ENCODE measurements around the gene PHRF1. TPM values are rescaled to one million over a fixed set of nuclear protein-coding genes. Genes with fewer than 3 reads are reported as not detected.

PHRF1 gene
- total and polyA plus RNA-seq, 9 of the 15 experiments (the other 6 are each of a cell fraction or from before 2014, with no cell fraction given), result 0.07 to 37.2 (median 7.7) TPM

GRCh38 chr11:628056-628455, 51.8 kb downstream of the PHRF1 start:
- no peak for DNase-seq (ENCODE audit: extremely low read depth in 1 of 4, low spot score in 3 of 4)
- FAIRE-seq, result no peak
- H3K9me3 ChIP-seq (replicated peaks; ENCODE audit: control insufficient read depth, insufficient read depth, low read depth, low read length), result no peaks in the 10 kb centered on the region
- H3K9ac ChIP-seq (ENCODE audit: insufficient read depth in 1 of 2, low read depth in 2 of 2, low read length in 2 of 2), result no peak overlapping the region
- intact Hi-C loops (cut with micrococcal nuclease) (no loop called here), in situ Hi-C loops (cut with MboI) (no loop called here)
- no peak overlapping the region for H3K4me2 ChIP-seq (ENCODE audit: insufficient read depth, low read length)
- no peaks in the 10 kb centered on the region for H3K79me2 ChIP-seq (ENCODE audit: control insufficient read depth, insufficient read depth, low read length)
- no peaks in the 10 kb centered on the region for H3K9me1 ChIP-seq (ENCODE audit: control insufficient read depth, insufficient read depth, low read length)
- no peak overlapping the region for H2AFZ ChIP-seq (ENCODE audit: low read depth, low read length)
- ChIA-PET POLR2A (no interaction called here), CTCF (ENCODE audit: low intra/inter-chr PET ratio) (no interaction called here)
- no peaks in the 10 kb centered on the region for H3K27me3 ChIP-seq (ENCODE audit: control insufficient read depth in 2 of 2, insufficient read depth in 2 of 2, low read length in 2 of 2)
- no peak overlapping the region for H3K4me3 ChIP-seq
- H3K27ac ChIP-seq (ENCODE audit: extremely low read depth, low read depth, low read length), result peak overlapping the region; percentile 49; the same call in 2 of the 3 replicates
- peak; percentile 14; the same call in 2 of the 3 replicates for ATAC-seq
- BruUV-seq (replicated peaks), result no TSS peak
- no peaks in the 10 kb centered on the region for H4K20me1 ChIP-seq (replicated peaks; ENCODE audit: control insufficient read depth, insufficient read depth, low read length)
- TF ChIP-seq ZBTB33 (CRISPR knock-in tag; IDR thresholded peaks at IDR 0.05) (peak; percentile 97), LCOR (CRISPR knock-in tag; IDR thresholded peaks at IDR 0.05) (no peak), ARID1B (IDR thresholded peaks at IDR 0.05) (no peak), ARHGAP35 (IDR thresholded peaks at IDR 0.05; ENCODE audit: partially characterized antibody) (no peak), HBP1 (CRISPR knock-in tag; IDR thresholded peaks at IDR 0.05) (no peak), POLR2G (IDR thresholded peaks at IDR 0.05; ENCODE audit: low read depth, low read length) (peak; percentile 53; the same call in 1 of the 2 replicates)
- WGBS (ENCODE audit: insufficient coverage, low coverage, missing lambda C conversion rate), result 85% methylated on average over 21 of the region's 31 CpGs
- peaks cover 11% of the 10 kb centered on the region; the same call in 1 of the 3 replicates for H3K36me3 ChIP-seq (ENCODE audit: control insufficient read depth, insufficient read depth, low read length)
- peaks cover 0 to 38% of the 10 kb centered on the region in 2 experiments; a peak in 2 of 5 replicates for H3K4me1 ChIP-seq (replicated peaks in 1 of 2; ENCODE audit: control insufficient read depth in 2 of 2, insufficient read depth in 2 of 2, low read length in 2 of 2)

Data from K562 (cell line).